ENCODE results near the gene BBLN.

The BBLN gene

DNA sequence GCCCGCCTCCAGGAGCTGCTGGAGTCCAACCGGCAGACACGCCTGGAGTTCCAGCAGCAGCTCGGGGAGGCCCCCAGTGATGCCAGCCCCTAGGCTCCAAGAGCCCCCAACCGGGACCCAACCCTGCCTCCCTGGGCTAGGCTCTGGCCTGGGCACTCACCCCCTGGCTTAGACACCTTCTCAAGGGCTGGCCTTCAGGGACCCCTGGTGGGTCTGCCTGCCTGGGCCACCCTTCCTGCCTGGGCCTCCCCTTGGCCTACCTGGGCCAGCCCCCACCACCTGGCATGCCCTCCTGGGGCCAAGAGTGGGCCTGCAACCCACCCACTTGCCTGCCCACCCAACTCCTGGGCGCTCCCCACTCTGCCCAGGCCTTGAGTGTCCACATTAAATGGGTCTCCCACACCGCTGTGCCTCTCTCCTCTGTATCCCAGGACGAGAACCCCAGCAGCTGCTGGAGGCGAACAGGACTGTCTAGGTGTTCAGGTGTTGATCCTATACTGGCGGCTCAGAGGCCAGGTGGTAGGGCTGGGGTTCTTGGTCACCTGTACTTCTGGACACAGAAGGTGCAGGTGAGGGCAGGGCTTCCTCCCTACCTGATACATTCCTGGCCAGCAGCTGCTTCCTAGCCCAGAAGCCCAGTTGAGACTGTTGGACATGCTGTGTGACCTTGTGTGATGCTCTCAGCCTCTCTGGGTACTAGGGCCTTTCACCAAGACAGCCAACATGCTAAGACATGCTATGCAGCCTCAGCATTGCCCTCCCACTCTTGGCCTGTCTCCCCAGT, 3.6 kb downstream of the BBLN start:
- DNase-seq: no peak

DNA sequence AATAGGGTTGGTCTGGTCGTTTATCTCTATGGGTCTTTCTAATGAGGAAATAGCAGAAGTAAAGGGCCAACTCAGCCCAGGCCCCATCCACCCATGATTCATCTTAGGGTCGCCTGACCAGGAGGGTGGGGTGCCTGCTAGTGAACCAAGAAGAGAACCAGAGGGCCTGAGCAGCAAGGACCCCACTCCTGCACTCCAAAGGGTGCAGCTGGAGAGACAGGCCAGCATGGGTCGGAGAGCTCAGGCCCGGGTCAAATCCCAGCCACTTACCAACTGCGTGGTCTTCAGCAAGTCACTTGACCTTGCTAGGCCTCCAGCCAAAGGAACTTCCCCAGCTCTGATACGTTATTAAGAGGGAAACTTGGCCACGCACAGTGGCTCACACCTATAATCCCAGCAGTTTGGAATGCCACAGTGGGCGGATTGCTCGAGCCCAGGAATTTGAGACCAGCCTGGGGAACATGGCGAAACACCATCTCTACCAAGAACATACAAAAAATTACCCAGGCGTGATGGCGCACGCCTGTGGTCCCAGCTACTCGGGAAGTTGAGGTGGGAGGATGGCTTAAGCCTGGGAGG, 4.3 kb downstream of the BBLN start:
- DNase-seq: no peak

GRCh38 chr9:128166169-128166568, 6.1 kb downstream of the BBLN start:
- no peak for DNase-seq

DNA sequence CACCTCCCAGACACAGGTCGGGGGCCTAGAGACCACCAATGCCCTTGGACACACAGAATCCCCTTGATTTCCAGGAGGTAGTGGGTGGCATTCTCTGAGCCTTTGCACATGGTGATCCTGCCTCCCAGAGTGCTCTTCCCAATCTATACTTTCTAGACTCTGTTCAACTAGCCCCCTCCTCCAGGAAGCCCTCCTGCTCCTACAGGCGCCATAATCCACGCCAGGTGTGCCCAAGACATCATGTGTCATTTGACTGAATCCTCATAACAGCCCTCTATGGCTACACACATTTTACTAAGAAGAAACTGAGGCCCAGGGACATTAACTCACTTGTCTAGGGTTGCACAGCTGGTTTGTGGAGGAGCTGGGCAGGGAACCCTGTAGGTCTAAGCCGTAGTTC, 7.1 kb downstream of the BBLN start:
- no peak for DNase-seq

DNA sequence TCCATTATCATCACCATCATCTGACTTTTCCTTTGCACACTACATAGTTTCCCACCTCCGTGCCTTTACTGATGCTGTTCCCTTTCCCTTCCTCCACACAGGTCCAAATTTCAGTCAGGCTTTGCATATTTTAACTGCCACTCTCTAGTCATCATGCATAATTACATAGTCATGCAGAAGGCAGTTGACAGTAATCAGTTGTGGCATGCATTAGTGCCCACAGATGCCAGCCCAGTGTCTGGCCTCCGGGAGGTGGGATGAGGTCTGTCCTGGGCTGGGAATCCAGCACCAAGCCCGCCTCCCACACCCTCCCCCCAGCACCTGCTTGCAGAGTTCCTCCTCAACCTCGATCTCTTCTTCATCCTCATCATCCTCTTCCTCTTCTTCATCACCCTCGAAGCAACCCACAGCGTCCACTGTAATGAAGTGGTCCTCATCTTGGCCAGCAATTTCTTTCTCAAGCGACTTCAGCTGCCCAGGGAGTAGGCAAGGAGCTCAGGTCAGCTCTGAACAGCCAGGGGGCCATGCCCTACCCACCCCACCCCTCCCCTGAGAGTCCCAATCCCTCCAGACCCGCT, 8.8 kb downstream of the BBLN start:
- DNase-seq: no peak

GRCh38 chr9:128169492-128169891, 9.4 kb downstream of the BBLN start:
- DNase-seq: no peak

DNA sequence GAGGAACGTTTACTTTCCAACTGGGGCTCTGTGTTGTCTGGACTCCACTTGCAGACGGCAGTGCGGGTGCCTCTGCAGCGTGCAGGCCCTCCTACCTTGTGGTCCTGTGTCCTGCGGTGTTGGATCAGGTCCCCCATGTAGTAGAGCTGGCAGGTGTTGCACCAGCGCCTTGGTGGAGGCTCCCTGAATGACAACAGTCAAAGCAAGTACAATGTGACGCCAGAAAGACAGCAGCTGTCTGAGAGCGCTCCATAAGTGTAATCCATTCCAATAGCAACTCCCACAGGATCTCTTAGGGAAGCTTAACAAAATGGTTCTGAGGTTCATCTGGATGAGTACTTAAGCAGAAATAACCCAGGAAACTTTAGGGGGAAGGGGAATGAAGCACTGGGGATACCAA, 9.9 kb downstream of the BBLN start:
- no peak for DNase-seq

DNA sequence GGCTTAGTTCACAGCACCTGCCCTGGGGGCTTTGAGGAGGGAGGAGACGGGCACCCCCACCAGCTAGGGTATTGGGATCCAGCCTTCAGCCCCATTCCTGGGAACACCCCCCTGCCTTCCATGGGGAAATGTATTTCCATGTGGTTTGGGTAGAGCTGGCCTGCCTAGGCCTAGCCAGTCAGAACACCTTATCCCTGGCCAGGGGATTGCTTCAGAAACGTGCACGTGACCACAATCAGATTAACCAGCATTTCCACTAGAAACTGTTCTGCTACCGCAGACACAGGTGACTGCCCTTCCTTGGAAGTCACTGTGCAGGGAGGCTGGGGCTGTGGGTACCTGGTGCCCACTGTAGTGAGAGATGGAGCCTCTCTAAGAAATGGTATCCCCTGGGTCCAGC, 14.0 kb downstream of the BBLN start:
- DNase-seq: no peak

DNA sequence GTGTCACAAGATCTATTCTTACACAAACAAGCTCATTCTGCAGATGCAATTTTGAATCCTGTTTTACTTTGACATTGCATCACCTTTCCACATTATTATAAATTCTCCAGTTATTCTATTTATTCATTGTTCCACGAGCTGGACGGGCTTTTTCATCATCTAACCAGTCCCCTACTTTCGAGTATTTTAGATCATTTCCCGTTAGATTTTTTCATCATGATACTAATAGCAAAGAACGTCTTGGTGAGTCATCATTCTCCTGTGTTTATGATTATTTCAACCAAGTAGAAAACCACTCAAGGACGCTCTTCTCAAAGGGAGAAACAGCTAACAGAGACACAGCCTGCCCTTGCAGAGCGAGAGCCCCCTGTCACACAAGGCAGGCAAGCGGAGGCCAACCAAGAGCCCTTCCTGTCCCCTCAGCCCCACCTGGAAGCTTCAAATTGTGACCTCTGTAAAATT, 15.1 kb downstream of the BBLN start:
- no peak for DNase-seq

DNA sequence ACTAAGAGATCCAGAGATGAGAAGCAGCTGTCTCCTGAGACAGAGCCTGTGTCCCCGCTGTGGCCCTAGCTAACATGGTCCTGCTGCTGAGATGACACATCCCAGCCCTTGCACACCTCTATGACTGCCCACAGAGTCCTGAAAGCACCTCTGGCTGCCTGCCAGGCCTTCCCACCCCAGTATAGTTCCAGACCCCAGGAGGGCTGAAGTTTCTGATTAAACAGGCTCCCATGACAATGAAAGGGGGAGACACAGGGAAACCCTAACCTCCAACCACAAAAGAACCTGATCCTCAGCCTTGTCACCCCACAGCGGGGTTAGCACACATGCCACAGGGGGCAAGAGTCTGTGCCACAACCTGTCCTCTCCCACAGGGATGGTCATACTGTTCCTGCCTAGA, 15.7 kb downstream of the BBLN start:
- no peak for DNase-seq

- DNase-seq: no peak
These were observed 18.9 kb downstream of the BBLN start for GRCh38 chr9:128178806-128179431.

DNA sequence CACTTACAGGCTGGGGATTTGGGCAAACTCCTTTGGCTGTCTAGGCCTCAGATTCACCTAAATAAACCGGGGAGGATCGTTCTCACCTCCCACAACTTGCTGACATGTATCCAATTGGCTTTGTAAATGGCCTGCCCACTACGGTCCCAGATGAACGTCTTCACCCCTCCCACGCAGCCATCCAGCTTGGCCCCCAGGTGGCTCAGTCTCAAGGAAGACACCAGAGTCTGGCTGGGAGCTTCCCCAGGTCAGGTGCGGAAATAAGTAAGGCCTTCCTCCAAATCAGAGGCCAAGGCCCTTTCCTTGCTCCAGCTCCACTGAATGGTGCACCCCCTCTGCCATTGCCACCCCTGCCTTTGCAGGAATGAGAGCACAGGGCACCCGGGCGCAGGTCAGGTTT, 19.9 kb downstream of the BBLN start:
- no peak for DNase-seq

DNA sequence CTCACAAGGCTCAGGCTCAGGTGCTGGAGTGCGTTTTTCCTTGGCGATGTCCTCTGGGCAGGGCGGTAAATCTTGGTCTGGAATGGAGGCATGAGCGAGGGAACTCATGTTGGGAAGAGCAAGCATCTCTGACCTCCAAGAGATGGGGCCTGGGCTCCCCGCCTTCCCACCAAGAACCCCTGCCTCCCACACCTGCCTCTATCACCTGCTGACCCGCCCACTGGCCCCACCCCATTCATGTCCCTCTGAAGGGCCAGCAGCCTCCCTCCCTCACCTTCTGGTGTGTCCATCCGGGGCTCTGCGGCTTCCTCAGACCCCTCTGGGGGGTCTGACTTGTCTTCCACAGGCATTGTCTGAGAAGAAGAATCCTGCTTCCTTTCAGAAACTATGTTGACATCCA, 20.4 kb downstream of the BBLN start:
- DNase-seq: no peak

DNA sequence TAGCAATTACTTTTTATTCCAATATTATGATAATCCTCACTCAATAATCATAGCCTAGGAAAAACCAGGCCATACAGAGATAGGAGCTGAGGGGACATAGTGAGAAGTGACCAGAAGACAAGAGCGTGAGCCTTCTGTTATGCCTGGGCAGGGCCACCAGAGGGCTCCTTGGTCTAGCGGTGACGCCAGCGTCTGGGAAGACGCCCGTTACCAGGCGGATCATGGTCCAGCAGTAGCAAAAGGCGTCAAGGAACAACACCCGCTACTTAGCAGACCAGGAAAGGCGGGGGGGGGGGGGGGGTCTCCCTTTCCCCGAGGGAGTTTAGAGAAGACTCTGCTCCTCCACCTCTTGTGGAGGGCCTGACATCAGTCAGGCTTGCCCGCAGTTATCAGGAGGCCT, 21.4 kb downstream of the BBLN start:
- DNase-seq: peak; percentile 58

- no peak for DNase-seq
These were observed 23.0 kb downstream of the BBLN start for GRCh38 chr9:128182893-128183588.

GRCh38 chr9:128185979-128186965, 26.2 kb downstream of the BBLN start:
- DNase-seq: no peak

DNA sequence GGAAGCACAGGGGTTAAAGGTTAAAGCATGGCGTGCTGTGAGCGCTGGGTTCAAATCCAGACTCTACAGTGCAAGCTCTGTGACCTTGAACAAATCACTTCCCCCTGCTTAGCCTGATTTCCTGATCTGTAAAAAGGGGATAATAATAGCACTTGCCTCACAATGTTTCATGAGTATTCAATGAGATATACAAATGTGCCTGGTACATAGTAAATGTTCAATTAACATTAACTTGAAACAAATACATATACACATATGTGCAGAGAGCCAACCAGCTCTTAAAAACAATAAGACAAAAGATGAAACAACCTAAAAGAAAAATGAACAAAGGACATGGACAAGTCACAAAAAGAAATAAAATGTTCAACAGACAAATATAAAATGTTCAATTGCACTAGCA, 27.3 kb downstream of the BBLN start:
- DNase-seq: no peak

DNA sequence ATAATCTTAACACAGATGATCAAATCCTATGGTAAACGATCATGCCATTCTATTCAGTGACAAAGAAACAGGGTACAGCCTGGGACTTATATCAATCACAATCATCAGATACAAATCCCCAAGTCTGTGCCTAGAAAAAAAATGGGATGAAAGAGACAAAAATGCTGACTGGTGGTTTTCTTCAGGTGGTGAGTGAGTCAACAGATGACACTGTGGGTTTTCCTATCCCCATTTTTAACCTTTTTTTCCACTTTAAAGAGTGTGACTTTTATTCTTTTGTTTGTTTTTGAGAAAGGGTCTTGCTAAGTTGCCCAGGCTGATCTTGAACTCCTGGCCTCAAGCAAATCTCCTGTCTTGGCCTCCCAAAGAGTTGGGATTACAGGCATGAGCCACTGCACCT, 28.1 kb downstream of the BBLN start:
- DNase-seq: no peak

- DNase-seq: no peak
These were observed 29.9 kb downstream of the BBLN start for GRCh38 chr9:128190013-128190412.

GRCh38 chr9:128190516-128191405, 30.7 kb downstream of the BBLN start:
- DNase-seq: peak; percentile 31
